PC-3 (cell line): ENCODE results near the gene HSD3B2.

Source experiments
- CTCF ChIP-seq: fragments of 300-600 bp; sonication (generic); conservative IDR thresholded peaks from 2 replicates; pipeline ENCODE4 v1.5.1; 2017; ENCODE audit warnings: antibody characterized with exemption, low read depth, mild to moderate bottlenecking, low read length
- EZH2 ChIP-seq: fragments of 300-600 bp; sonication (generic); IDR thresholded peaks from one replicate; pipeline ENCODE4 v1.6.1; 2017; ENCODE audit warnings: antibody characterized with exemption, mild to moderate bottlenecking, low read length; ENCODE audit not compliant: unreplicated experiment

GRCh38 chr1:119372503-119373086, 42.4 kb upstream of the HSD3B2 start:
- peak; percentile 64 for TF ChIP-seq CTCF
- TF ChIP-seq EZH2 = no peak
